ENCODE measurements around the gene ZNF432. TPM values are rescaled to one million over a fixed set of nuclear protein-coding genes. Genes with fewer than 3 reads are reported as not detected.

ZNF432 gene
- total and polyA plus RNA-seq, 2 of the 13 experiments (the other 11 are each of a cell fraction or from before 2014, with no cell fraction given): 4.1 to 8.7 TPM

DNA sequence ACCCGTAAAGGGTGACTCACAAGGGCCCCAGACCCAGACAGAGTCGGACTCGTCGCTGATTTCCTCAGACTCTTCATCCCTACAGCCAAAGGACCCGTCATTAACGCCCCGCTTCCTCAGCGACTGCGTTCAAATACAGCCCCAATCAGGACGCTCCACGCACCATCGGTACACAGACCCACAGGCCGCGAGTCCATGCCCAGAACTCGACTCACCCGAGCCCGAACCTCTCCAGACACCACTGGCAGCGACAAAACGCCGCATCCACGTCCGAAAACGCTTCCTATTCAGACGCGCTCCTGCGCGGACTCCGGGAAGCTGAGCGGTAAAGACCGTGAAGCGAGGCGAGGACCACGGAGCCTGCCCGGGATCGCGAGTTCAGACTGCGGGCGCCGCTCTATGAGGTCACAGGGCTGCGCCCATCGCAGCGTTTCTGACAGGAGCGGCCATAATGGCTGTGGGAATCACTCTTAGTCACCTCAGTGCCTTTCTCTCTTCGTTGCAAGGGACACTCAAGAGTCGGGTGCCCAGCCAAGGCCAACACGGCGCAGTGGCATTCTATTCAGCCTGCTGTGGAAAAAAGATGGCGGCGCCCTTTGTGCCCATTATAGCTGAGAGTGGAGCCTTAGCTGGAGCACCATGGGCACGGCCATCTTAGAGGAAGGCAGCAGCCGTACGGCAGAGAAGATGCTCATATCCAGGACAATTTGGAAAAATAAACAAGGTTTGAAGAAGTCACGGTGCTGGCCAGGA is 20.4 kb downstream of the ZNF432 start, which contains the start of gene ZNF614 (continued):
- TF ChIP-seq RARG (CRISPR knock-in tag; IDR thresholded peaks at IDR 0.05; ENCODE audit: low read depth) (no peak), TSC22D2 (CRISPR knock-in tag; IDR thresholded peaks at IDR 0.05; ENCODE audit: borderline replicate concordance) (peak; percentile 77; the same call in 1 of the 2 replicates), MBNL3 (CRISPR knock-in tag; conservative IDR thresholded peaks at IDR 0.05) (no peak), PRPF4 (IDR thresholded peaks at IDR 0.05; ENCODE audit: low read depth, low read length, poor library complexity, severe bottlenecking) (no peak), GFI1 (CRISPR knock-in tag; IDR thresholded peaks at IDR 0.05; ENCODE audit: borderline replicate concordance) (no peak), PITX1 (CRISPR knock-in tag; IDR thresholded peaks at IDR 0.05) (peak; percentile 68; the same call in 1 of the 2 replicates), KMT2A (CRISPR knock-in tag; IDR thresholded peaks at IDR 0.05) (peak; percentile 90), SETDB1 (CRISPR knock-in tag; IDR thresholded peaks at IDR 0.05; ENCODE audit: borderline replicate concordance) (no peak), KLF6 (CRISPR knock-in tag; IDR thresholded peaks at IDR 0.05) (no peak), CREM (IDR thresholded peaks at IDR 0.05) (peak; percentile 100), CREM (CRISPR knock-in tag; IDR thresholded peaks at IDR 0.05) (peak; percentile 91), ZNF672 (CRISPR knock-in tag; IDR thresholded peaks at IDR 0.05) (no peak), ZNF792 (CRISPR knock-in tag; IDR thresholded peaks at IDR 0.05) (no peak), KDM6A (CRISPR knock-in tag; IDR thresholded peaks at IDR 0.05; ENCODE audit: low read depth) (no peak), TP53 (CRISPR knock-in tag; conservative IDR thresholded peaks at IDR 0.05) (0 out of 2 replicates have a peak, but pooled peaks have one; percentile 34), HOXA3 (CRISPR knock-in tag; IDR thresholded peaks at IDR 0.05) (peak; percentile 99)
- TF ChIP-seq, protein P1, sequence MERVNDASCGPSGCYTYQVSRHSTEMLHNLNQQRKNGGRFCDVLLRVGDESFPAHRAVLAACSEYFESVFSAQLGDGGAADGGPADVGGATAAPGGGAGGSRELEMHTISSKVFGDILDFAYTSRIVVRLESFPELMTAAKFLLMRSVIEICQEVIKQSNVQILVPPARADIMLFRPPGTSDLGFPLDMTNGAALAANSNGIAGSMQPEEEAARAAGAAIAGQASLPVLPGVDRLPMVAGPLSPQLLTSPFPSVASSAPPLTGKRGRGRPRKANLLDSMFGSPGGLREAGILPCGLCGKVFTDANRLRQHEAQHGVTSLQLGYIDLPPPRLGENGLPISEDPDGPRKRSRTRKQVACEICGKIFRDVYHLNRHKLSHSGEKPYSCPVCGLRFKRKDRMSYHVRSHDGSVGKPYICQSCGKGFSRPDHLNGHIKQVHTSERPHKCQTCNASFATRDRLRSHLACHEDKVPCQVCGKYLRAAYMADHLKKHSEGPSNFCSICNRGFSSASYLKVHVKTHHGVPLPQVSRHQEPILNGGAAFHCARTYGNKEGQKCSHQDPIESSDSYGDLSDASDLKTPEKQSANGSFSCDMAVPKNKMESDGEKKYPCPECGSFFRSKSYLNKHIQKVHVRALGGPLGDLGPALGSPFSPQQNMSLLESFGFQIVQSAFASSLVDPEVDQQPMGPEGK (CRISPR knock-in tag; IDR thresholded peaks at IDR 0.05): no peak; the same call in 1 of the 2 replicates
- TF ChIP-seq, protein P2, sequence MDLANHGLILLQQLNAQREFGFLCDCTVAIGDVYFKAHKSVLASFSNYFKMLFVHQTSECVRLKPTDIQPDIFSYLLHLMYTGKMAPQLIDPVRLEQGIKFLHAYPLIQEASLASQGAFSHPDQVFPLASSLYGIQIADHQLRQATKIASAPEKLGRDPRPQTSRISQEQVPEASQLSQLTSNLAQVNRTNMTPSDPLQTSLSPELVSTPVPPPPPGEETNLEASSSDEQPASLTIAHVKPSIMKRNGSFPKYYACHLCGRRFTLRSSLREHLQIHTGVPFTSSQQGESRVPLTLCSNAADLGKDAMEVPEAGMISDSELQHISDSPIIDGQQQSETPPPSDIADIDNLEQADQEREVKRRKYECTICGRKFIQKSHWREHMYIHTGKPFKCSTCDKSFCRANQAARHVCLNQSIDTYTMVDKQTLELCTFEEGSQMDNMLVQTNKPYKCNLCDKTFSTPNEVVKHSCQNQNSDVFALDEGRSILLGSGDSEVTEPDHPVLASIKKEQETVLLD (CRISPR knock-in tag; IDR thresholded peaks at IDR 0.05; ENCODE audit: low read depth): peak; percentile 62
- TF ChIP-seq, protein P3, sequence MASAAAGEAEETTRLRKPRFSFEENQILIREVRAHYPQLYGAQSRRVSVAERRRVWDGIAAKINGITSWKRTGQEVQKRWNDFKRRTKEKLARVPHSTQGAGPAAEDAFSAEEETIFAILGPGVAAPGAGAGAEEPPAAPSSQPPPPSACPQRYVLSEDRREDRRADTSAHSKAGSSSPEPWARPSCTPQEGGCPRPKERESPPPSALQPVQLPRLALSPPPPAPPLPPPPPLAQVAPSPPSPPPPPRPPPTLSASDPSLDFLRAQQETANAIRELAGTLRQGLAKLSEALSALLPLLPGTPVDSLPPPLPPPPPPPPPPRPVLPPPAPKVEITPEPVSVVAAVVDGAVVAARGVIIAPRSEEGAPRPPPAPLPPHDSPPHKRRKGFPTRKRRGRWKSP (CRISPR knock-in tag; IDR thresholded peaks at IDR 0.05): no peak; the same call in 1 of the 2 replicates
- TF ChIP-seq, protein P4, sequence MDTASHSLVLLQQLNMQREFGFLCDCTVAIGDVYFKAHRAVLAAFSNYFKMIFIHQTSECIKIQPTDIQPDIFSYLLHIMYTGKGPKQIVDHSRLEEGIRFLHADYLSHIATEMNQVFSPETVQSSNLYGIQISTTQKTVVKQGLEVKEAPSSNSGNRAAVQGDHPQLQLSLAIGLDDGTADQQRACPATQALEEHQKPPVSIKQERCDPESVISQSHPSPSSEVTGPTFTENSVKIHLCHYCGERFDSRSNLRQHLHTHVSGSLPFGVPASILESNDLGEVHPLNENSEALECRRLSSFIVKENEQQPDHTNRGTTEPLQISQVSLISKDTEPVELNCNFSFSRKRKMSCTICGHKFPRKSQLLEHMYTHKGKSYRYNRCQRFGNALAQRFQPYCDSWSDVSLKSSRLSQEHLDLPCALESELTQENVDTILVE (CRISPR knock-in tag; IDR thresholded peaks at IDR 0.05): peak; percentile 78
- TF ChIP-seq, protein P5, sequence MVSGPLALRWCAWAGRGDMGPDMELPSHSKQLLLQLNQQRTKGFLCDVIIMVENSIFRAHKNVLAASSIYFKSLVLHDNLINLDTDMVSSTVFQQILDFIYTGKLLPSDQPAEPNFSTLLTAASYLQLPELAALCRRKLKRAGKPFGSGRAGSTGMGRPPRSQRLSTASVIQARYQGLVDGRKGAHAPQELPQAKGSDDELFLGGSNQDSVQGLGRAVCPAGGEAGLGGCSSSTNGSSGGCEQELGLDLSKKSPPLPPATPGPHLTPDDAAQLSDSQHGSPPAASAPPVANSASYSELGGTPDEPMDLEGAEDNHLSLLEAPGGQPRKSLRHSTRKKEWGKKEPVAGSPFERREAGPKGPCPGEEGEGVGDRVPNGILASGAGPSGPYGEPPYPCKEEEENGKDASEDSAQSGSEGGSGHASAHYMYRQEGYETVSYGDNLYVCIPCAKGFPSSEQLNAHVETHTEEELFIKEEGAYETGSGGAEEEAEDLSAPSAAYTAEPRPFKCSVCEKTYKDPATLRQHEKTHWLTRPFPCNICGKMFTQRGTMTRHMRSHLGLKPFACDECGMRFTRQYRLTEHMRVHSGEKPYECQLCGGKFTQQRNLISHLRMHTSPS (CRISPR knock-in tag; IDR thresholded peaks at IDR 0.05; ENCODE audit: low read depth): no peak
